ENCODE data around the gene SMIM1. TPM values are rescaled to one million over a fixed set of nuclear protein-coding genes. Genes with fewer than 3 reads are reported as not detected.
A peak's percentile ranks its signal among the peaks of the same experiment; 100 is the strongest.

The SMIM1 gene
- total and polyA plus RNA-seq, 9 of the 15 experiments (the other 6 are each of a cell fraction or from before 2014, with no cell fraction given) = 2.3 to 125 (median 24.3) TPM

- CTCF ChIA-PET (ENCODE audit: low intra/inter-chr PET ratio) = no interaction called here
- Histone ChIP-seq H3K27ac (ENCODE audit: extremely low read depth, low read depth, low read length) (no peak overlapping the region), H3K79me2 (ENCODE audit: control insufficient read depth, insufficient read depth, low read length) (no peaks in the 10 kb centered on the region), H3K9me3 (replicated peaks; ENCODE audit: control insufficient read depth, insufficient read depth, low read depth, low read length) (no peaks in the 10 kb centered on the region), H3K27me3 (ENCODE audit: control insufficient read depth in 2 of 2, insufficient read depth in 2 of 2, low read length in 2 of 2) (no peaks in the 10 kb centered on the region), H3K36me3 (ENCODE audit: control insufficient read depth, insufficient read depth, low read length) (peaks cover 61% of the 10 kb centered on the region; the same call in 2 of the 3 replicates), H3K9ac (ENCODE audit: insufficient read depth in 1 of 2, low read depth in 2 of 2, low read length in 2 of 2) (peak overlapping the region in 1 of 2 experiments; percentile 26; a peak in 1 of 4 replicates), H4K20me1 (replicated peaks; ENCODE audit: control insufficient read depth, insufficient read depth, low read length) (no peaks in the 10 kb centered on the region), H3K4me3 (no peak overlapping the region), H2AFZ (ENCODE audit: low read depth, low read length) (no peak overlapping the region), H3K9me1 (ENCODE audit: control insufficient read depth, insufficient read depth, low read length) (peaks cover 7% of the 10 kb centered on the region), H3K4me2 (ENCODE audit: insufficient read depth, low read length) (no peak overlapping the region), H3K4me1 (replicated peaks in 1 of 2; ENCODE audit: control insufficient read depth in 2 of 2, insufficient read depth in 2 of 2, low read length in 2 of 2) (peaks cover 7 to 30% of the 10 kb centered on the region in 2 experiments; a peak in 4 of 5 replicates)
- no TSS peak for BruUV-seq (replicated peaks)
- in situ Hi-C loops (cut with MboI) = no loop called here
- no peak for TF ChIP-seq NR2F6 (CRISPR knock-in tag; IDR thresholded peaks at IDR 0.05)
- TF ChIP-seq CEBPB (tag; IDR thresholded peaks at IDR 0.05) = peak; percentile 82
- 0 out of 2 replicates have a peak, but pooled peaks have one; percentile 10 for TF ChIP-seq CEBPG (CRISPR knock-in tag; IDR thresholded peaks at IDR 0.05)
- no peak for TF ChIP-seq CEBPG (tag; conservative IDR thresholded peaks at IDR 0.05 in 1 of 2, IDR thresholded peaks at IDR 0.05 in 1 of 2)
- WGBS (ENCODE audit: insufficient coverage, low coverage, missing lambda C conversion rate) = 81% methylated on average over 15 of the region's 15 CpGs
- FAIRE-seq (peak; percentile 64), ATAC-seq (no peak), DNase-seq (ENCODE audit: extremely low read depth in 1 of 4, low spot score in 3 of 4) (no peak)
- POLR2A ChIA-PET = interaction anchor here (0.7 to 0.8 kb wide), 2 partner anchors 25 to 53 kb away, joined by 3 to 6 read pairs; no protein-coding TSS in a partner anchor
- intact Hi-C loops (cut with micrococcal nuclease) = no loop called here
Measured at GRCh38 chr1:3821908-3822307, 49.4 kb downstream of the SMIM1 start.

GRCh38 chr1:3822421-3822820, 49.9 kb downstream of the SMIM1 start:
- Histone ChIP-seq H3K36me3 (ENCODE audit: control insufficient read depth, insufficient read depth, low read length) (peaks cover 65% of the 10 kb centered on the region; the same call in 2 of the 3 replicates), H3K4me3 (no peak overlapping the region), H4K20me1 (replicated peaks; ENCODE audit: control insufficient read depth, insufficient read depth, low read length) (no peaks in the 10 kb centered on the region), H3K79me2 (ENCODE audit: control insufficient read depth, insufficient read depth, low read length) (no peaks in the 10 kb centered on the region), H3K9ac (ENCODE audit: insufficient read depth in 1 of 2, low read depth in 2 of 2, low read length in 2 of 2) (peak overlapping the region in 1 of 2 experiments; percentile 26; a peak in 2 of 4 replicates), H3K27me3 (ENCODE audit: control insufficient read depth in 2 of 2, insufficient read depth in 2 of 2, low read length in 2 of 2) (no peaks in the 10 kb centered on the region), H3K9me3 (replicated peaks; ENCODE audit: control insufficient read depth, insufficient read depth, low read depth, low read length) (no peaks in the 10 kb centered on the region), H2AFZ (ENCODE audit: low read depth, low read length) (peak overlapping the region; percentile 21; the same call in 1 of the 2 replicates), H3K4me1 (replicated peaks in 1 of 2; ENCODE audit: control insufficient read depth in 2 of 2, insufficient read depth in 2 of 2, low read length in 2 of 2) (peaks cover 7 to 28% of the 10 kb centered on the region in 2 experiments; a peak in 4 of 5 replicates), H3K27ac (ENCODE audit: extremely low read depth, low read depth, low read length) (no peak overlapping the region; the same call in 2 of the 3 replicates), H3K9me1 (ENCODE audit: control insufficient read depth, insufficient read depth, low read length) (peaks cover 7% of the 10 kb centered on the region), H3K4me2 (ENCODE audit: insufficient read depth, low read length) (no peak overlapping the region)
- FAIRE-seq (peak; percentile 76), DNase-seq (ENCODE audit: extremely low read depth in 1 of 4, low spot score in 3 of 4) (peak; percentile 55 to 67 (median 58)), ATAC-seq (peak; percentile 86)
- ChIA-PET POLR2A (interaction anchor here (0.7 to 0.8 kb wide), 2 partner anchors 13 to 25 kb away, joined by 3 to 6 read pairs; no protein-coding TSS in a partner anchor), CTCF (ENCODE audit: low intra/inter-chr PET ratio) (no interaction called here)
- BruUV-seq (replicated peaks) = no TSS peak
- intact Hi-C loops (cut with micrococcal nuclease) (no loop called here), in situ Hi-C loops (cut with MboI) (no loop called here)
- WGBS (ENCODE audit: insufficient coverage, low coverage, missing lambda C conversion rate) = 56% methylated on average over 16 of the region's 16 CpGs
- TF ChIP-seq PTBP1 (IDR thresholded peaks at IDR 0.05; ENCODE audit: low read depth, low read length) = no peak
- no peak for TF ChIP-seq MAZ (CRISPR knock-in tag; conservative IDR thresholded peaks at IDR 0.05 in 1 of 2, IDR thresholded peaks at IDR 0.05 in 1 of 2)
- TF ChIP-seq MAFK (IDR thresholded peaks at IDR 0.05; ENCODE audit: low read length) = peak; percentile 44; the same call in 1 of the 2 replicates
- no peak for TF ChIP-seq KLF16 (IDR thresholded peaks at IDR 0.05)
- no peak for TF ChIP-seq NELFE (IDR thresholded peaks at IDR 0.05; ENCODE audit: insufficient read depth, insufficient read length)
- TF ChIP-seq L3MBTL2 (IDR thresholded peaks at IDR 0.05) = peak; percentile 74
- TF ChIP-seq ZNF316 (IDR thresholded peaks at IDR 0.05) = peak; percentile 60
- TF ChIP-seq CBFA2T3 (IDR thresholded peaks at IDR 0.05) = peak; percentile 23; the same call in 1 of the 2 replicates
- peak; percentile 38; the same call in 1 of the 2 replicates for TF ChIP-seq EGR1 (conservative IDR thresholded peaks at IDR 0.05)
- TF ChIP-seq ZNF592 (IDR thresholded peaks at IDR 0.05) = peak; percentile 81
